SKM-1 (cell line): ENCODE results near the gene NAGS.
"Not testable (repeated sequence)": the region's sequence is repeated elsewhere in the genome, so short reads cannot be mapped to it uniquely, and the experiment has no call there.

Experiments used
- DNase-seq: peaks from one replicate; lab custom pipeline; 2025; ENCODE audit not compliant: unreplicated experiment; lab: John Stamatoyannopoulos, UW

The NAGS gene

GRCh38 chr17:43983515-43984411, 20.7 kb upstream of the NAGS start:
- no peak for DNase-seq

- no peak for DNase-seq
These were observed 19.9 kb upstream of the NAGS start for GRCh38 chr17:43984521-43984920.

GRCh38 chr17:43986225-43986981, 18.0 kb upstream of the NAGS start:
- DNase-seq: no peak

- no peak for DNase-seq
These were observed 17.0 kb upstream of the NAGS start for GRCh38 chr17:43987131-43988021.

- DNase-seq: no peak
These were observed 16.1 kb upstream of the NAGS start for GRCh38 chr17:43988301-43988700.

- no peak for DNase-seq
These were observed 11.8 kb upstream of the NAGS start for GRCh38 chr17:43992641-43993040.

- peak; percentile 39 for DNase-seq
These were observed 9.9 kb upstream of the NAGS start for GRCh38 chr17:43994272-43995149.

- no peak for DNase-seq
These were observed 9.3 kb upstream of the NAGS start for GRCh38 chr17:43995150-43995471.

- DNase-seq: not testable (repeated sequence)
These were observed 7.2 kb upstream of the NAGS start for GRCh38 chr17:43997180-43997579.

- peak; percentile 38 for DNase-seq
These were observed 5.9 kb upstream of the NAGS start for GRCh38 chr17:43998552-43998951.

GRCh38 chr17:43999024-43999423, 5.4 kb upstream of the NAGS start:
- no peak for DNase-seq

- DNase-seq: no peak
These were observed 4.1 kb upstream of the NAGS start for GRCh38 chr17:44000141-44000860.

- no peak for DNase-seq
These were observed 3.5 kb upstream of the NAGS start for GRCh38 chr17:44000871-44001460.

- no peak for DNase-seq
These were observed 2.9 kb upstream of the NAGS start for GRCh38 chr17:44001461-44001920.

GRCh38 chr17:44002141-44002848, 2.1 kb upstream of the NAGS start:
- DNase-seq: no peak

- no peak for DNase-seq
These were observed 522 bp downstream of the NAGS start for GRCh38 chr17:44004761-44005526.

- DNase-seq: no peak
These were observed 1.3 kb downstream of the NAGS start for GRCh38 chr17:44005527-44006271.
